Mesenchymal stem cell (in vitro differentiated cells and primary cell): ENCODE measurements around the gene VTI1A.

Source experiments
- DNase-seq: peaks from one replicate; pipeline ENCODE4 v3.0.0-alpha.2; 2013
- H2AFZ ChIP-seq: one replicate; pipeline ENCODE4 v1.6.1; 2013; ENCODE audit warnings: low read depth, mild to moderate bottlenecking, control low read depth, inconsistent platforms, low read length, moderate library complexity
- H2AK5ac ChIP-seq: 2 replicates; pipeline ENCODE4 v1.6.1; 2013; ENCODE audit warnings: low read length, moderate library complexity, mild to moderate bottlenecking, inconsistent platforms; ENCODE audit not compliant: severe bottlenecking
- H2BK120ac ChIP-seq: one replicate; pipeline ENCODE4 v1.6.1; 2013; ENCODE audit warnings: low read depth, mild to moderate bottlenecking, inconsistent platforms, low read length, moderate library complexity
- H2BK12ac ChIP-seq, 2 experiments: one replicate each; pipeline ENCODE4 v1.6.1; 2013; ENCODE audit warnings: inconsistent platforms in 2 of 2, low read length in 2 of 2, mild to moderate bottlenecking in 2 of 2, moderate library complexity in 2 of 2, control low read depth in 1 of 2
- H2BK15ac ChIP-seq: one replicate; pipeline ENCODE4 v1.6.1; 2013; ENCODE audit warnings: mild to moderate bottlenecking, low read depth, inconsistent platforms; ENCODE audit not compliant: poor library complexity, severe bottlenecking
- H2BK5ac ChIP-seq: 2 replicates; pipeline ENCODE4 v1.6.1; 2013; ENCODE audit warnings: low read depth, mild to moderate bottlenecking, low read length, control low read depth, inconsistent platforms; ENCODE audit not compliant: poor library complexity, severe bottlenecking
- H3K14ac ChIP-seq, 2 experiments: one replicate each; pipeline ENCODE4 v1.6.1; 2013; ENCODE audit warnings: inconsistent platforms in 2 of 2, low read length in 2 of 2, control low read depth in 1 of 2, mild to moderate bottlenecking in 1 of 2, moderate library complexity in 1 of 2
- H3K18ac ChIP-seq, 2 experiments: one replicate each; pipeline ENCODE4 v1.6.1; 2013; ENCODE audit warnings: inconsistent platforms in 2 of 2, low read length in 2 of 2, control low read depth in 1 of 2, low read depth in 1 of 2, mild to moderate bottlenecking in 1 of 2
- H3K23ac ChIP-seq, 2 experiments: one replicate each; pipeline ENCODE4 v1.6.1; 2013; ENCODE audit warnings: inconsistent platforms in 2 of 2, low read length in 2 of 2, mild to moderate bottlenecking in 2 of 2, moderate library complexity in 2 of 2, control low read depth in 1 of 2
- H3K27ac ChIP-seq: 2 replicates; pipeline ENCODE4 v1.5.1; 2013; ENCODE audit warnings: mild to moderate bottlenecking, moderate library complexity, low read length, control low read depth, inconsistent platforms; ENCODE audit not compliant: poor library complexity, severe bottlenecking
- H3K27me3 ChIP-seq, 2 experiments: 2 replicates each; pipeline versions ENCODE4 v1.6.1 to v1.7.0; 2013; ENCODE audit warnings: low read length in 2 of 2, mild to moderate bottlenecking in 2 of 2, moderate library complexity in 2 of 2, control low read depth in 1 of 2, inconsistent platforms in 1 of 2; ENCODE audit not compliant: control insufficient read depth in 1 of 2, insufficient read depth in 1 of 2
- H3K36me3 ChIP-seq, 2 experiments: 2 replicates each; pipeline versions ENCODE4 v1.6.1 to v1.7.0; 2013; ENCODE audit warnings: low read length in 2 of 2, control low read depth in 1 of 2, inconsistent platforms in 1 of 2, low read depth in 1 of 2, mild to moderate bottlenecking in 1 of 2; ENCODE audit not compliant: insufficient read depth in 2 of 2, control insufficient read depth in 1 of 2
- H3K4ac ChIP-seq, 2 experiments: one replicate each; pipeline ENCODE4 v1.6.1; 2013; ENCODE audit warnings: inconsistent platforms in 2 of 2, low read length in 2 of 2, mild to moderate bottlenecking in 2 of 2, moderate library complexity in 2 of 2, control low read depth in 1 of 2, low read depth in 1 of 2
- H3K4me1 ChIP-seq: 2 replicates; pipeline ENCODE4 v1.6.1; 2013; ENCODE audit warnings: low read depth, low read length, control low read depth; ENCODE audit not compliant: control insufficient read depth, insufficient read depth
- H3K4me2 ChIP-seq: 2 replicates; pipeline ENCODE4 v1.6.1; 2013; ENCODE audit warnings: low read length, mild to moderate bottlenecking, inconsistent platforms; ENCODE audit not compliant: poor library complexity, severe bottlenecking
- H3K4me3 ChIP-seq, 2 experiments: 2 replicates each; pipeline versions ENCODE4 v1.5.1 to v1.7.0; 2013; ENCODE audit warnings: low read length in 2 of 2, mild to moderate bottlenecking in 2 of 2, control low read depth in 1 of 2, low read depth in 1 of 2; ENCODE audit not compliant: insufficient read depth in 1 of 2
- H3K79me1 ChIP-seq: replicated peaks from 2 replicates; pipeline ENCODE4 v1.6.1; 2013; ENCODE audit warnings: mild to moderate bottlenecking, control low read depth, low read length, inconsistent platforms; ENCODE audit not compliant: poor library complexity, severe bottlenecking
- H3K9ac ChIP-seq: 2 replicates; pipeline ENCODE4 v1.7.0; 2013; ENCODE audit warnings: mild to moderate bottlenecking, low read length, moderate library complexity
- H3K9me3 ChIP-seq: 2 replicates; pipeline ENCODE4 v1.7.0; 2013; ENCODE audit warnings: mild to moderate bottlenecking, low read length; ENCODE audit not compliant: control insufficient read depth
- H4K8ac ChIP-seq: one replicate; pipeline ENCODE4 v1.6.1; 2013; ENCODE audit warnings: inconsistent platforms, mild to moderate bottlenecking, low read length, moderate library complexity
- H4K91ac ChIP-seq: one replicate; pipeline ENCODE4 v1.6.1; 2013; ENCODE audit warnings: mild to moderate bottlenecking, low read length, inconsistent platforms
- WGBS: methylation state at CpG from one replicate; pipeline ENCODE4 v1.1.7; 2013; ENCODE audit warnings: mixed read lengths; 5-methylcytosine and 5-hydroxymethylcytosine counted together

The VTI1A gene

GRCh38 chr10:112775381-112775780 is 328.4 kb downstream of the VTI1A start:
- Histone ChIP-seq H3K4me1 (peaks cover 10% of the 10 kb centered on the region), H2BK15ac (no peak overlapping the region), H3K27me3 (no peaks in the 10 kb centered on the region), H2AFZ (no peak overlapping the region), H4K91ac (no peak overlapping the region), H3K23ac (no peak overlapping the region), H3K18ac (no peak overlapping the region), H3K36me3 (peaks cover 0 to 4% of the 10 kb centered on the region in 2 experiments), H3K9me3 (no peaks in the 10 kb centered on the region), H2AK5ac (no peak overlapping the region), H3K9ac (no peak overlapping the region), H3K4me2 (no peak overlapping the region), H3K4ac (no peak overlapping the region), H2BK5ac (no peak overlapping the region), H2BK12ac (no peak overlapping the region), H3K79me1 (peaks cover 9% of the 10 kb centered on the region), H3K27ac (peak overlapping the region; percentile 50), H4K8ac (no peak overlapping the region), H3K14ac (no peak overlapping the region), H3K4me3 (no peak overlapping the region), H2BK120ac (no peak overlapping the region)
- 100% methylated on average over 1 of the region's 2 CpGs for WGBS
- peak; percentile 27 for DNase-seq

GRCh38 chr10:112775892-112776674 is 329.1 kb downstream of the VTI1A start:
- no peak overlapping the region for H2BK15ac ChIP-seq
- no peak overlapping the region for H2BK5ac ChIP-seq
- H4K91ac ChIP-seq = no peak overlapping the region
- H4K8ac ChIP-seq = peak overlapping the region; percentile 75
- no peak overlapping the region for H3K14ac ChIP-seq
- H3K4me3 ChIP-seq = no peak overlapping the region
- peaks cover 10% of the 10 kb centered on the region for H3K79me1 ChIP-seq
- 41% methylated on average over 14 of the region's 14 CpGs for WGBS
- peak overlapping the region; percentile 28 for H3K4me2 ChIP-seq
- H3K9me3 ChIP-seq = no peaks in the 10 kb centered on the region
- H3K4me1 ChIP-seq = peaks cover 10% of the 10 kb centered on the region
- H2BK120ac ChIP-seq = no peak overlapping the region
- peak overlapping the region; percentile 14 for H3K27ac ChIP-seq
- H2AK5ac ChIP-seq = peak overlapping the region; percentile 64
- H3K18ac ChIP-seq = peak overlapping the region in 1 of 2 experiments; percentile 29
- H3K27me3 ChIP-seq = no peaks in the 10 kb centered on the region
- H3K9ac ChIP-seq = no peak overlapping the region
- no peak overlapping the region for H3K23ac ChIP-seq
- H3K36me3 ChIP-seq = peaks cover 0 to 4% of the 10 kb centered on the region in 2 experiments
- DNase-seq = peak; percentile 18
- H2AFZ ChIP-seq = no peak overlapping the region
- peak overlapping the region in 1 of 2 experiments; percentile 59 for H2BK12ac ChIP-seq
- peak overlapping the region in 1 of 2 experiments; percentile 44 for H3K4ac ChIP-seq

- H3K79me1 ChIP-seq = peaks cover 10% of the 10 kb centered on the region
- H2AK5ac ChIP-seq = no peak overlapping the region
- H3K4me3 ChIP-seq = no peak overlapping the region
- H4K91ac ChIP-seq = no peak overlapping the region
- H2BK120ac ChIP-seq = no peak overlapping the region
- DNase-seq = peak; percentile 9
- H3K27me3 ChIP-seq = no peaks in the 10 kb centered on the region
- H3K27ac ChIP-seq = no peak overlapping the region
- H3K9me3 ChIP-seq = no peaks in the 10 kb centered on the region
- peaks cover 10% of the 10 kb centered on the region for H3K4me1 ChIP-seq
- no peak overlapping the region for H2BK5ac ChIP-seq
- no peak overlapping the region for H2BK15ac ChIP-seq
- H3K23ac ChIP-seq = no peak overlapping the region
- no peak overlapping the region for H3K4me2 ChIP-seq
- no peak overlapping the region for H3K4ac ChIP-seq
- H3K36me3 ChIP-seq = peaks cover 0 to 7% of the 10 kb centered on the region in 2 experiments
- H3K18ac ChIP-seq = no peak overlapping the region
- no peak overlapping the region for H2AFZ ChIP-seq
- H4K8ac ChIP-seq = no peak overlapping the region
- no peak overlapping the region for H3K14ac ChIP-seq
- H2BK12ac ChIP-seq = no peak overlapping the region
- no peak overlapping the region for H3K9ac ChIP-seq
Measured at GRCh38 chr10:112778579-112778978, 331.6 kb downstream of the VTI1A start.

GRCh38 chr10:112779025-112779770 is 332.2 kb downstream of the VTI1A start:
- Histone ChIP-seq H4K8ac (no peak overlapping the region), H3K14ac (no peak overlapping the region), H3K36me3 (peaks cover 0 to 7% of the 10 kb centered on the region in 2 experiments), H3K4me2 (no peak overlapping the region), H3K27ac (no peak overlapping the region), H2BK120ac (no peak overlapping the region), H3K9me3 (no peaks in the 10 kb centered on the region), H2BK12ac (no peak overlapping the region), H3K9ac (peak overlapping the region; percentile 18), H2BK5ac (no peak overlapping the region), H3K18ac (no peak overlapping the region), H2BK15ac (no peak overlapping the region), H3K4ac (no peak overlapping the region), H3K4me1 (peaks cover 11% of the 10 kb centered on the region), H2AFZ (no peak overlapping the region), H3K79me1 (peaks cover 10% of the 10 kb centered on the region), H3K27me3 (no peaks in the 10 kb centered on the region), H3K23ac (no peak overlapping the region), H2AK5ac (no peak overlapping the region), H3K4me3 (no peak overlapping the region), H4K91ac (no peak overlapping the region)
- peak; percentile 36 for DNase-seq
- WGBS = 54% methylated on average over 4 of the region's 7 CpGs
